ENCODE data around the gene ZNF175. TPM values are rescaled to one million over a fixed set of nuclear protein-coding genes. Genes with fewer than 3 reads are reported as not detected.

The ZNF175 gene
- total and polyA plus RNA-seq, 2 experiments from 2014 or later, result 1.1 to 4.1 TPM

- Histone ChIP-seq H3K36me3 (replicated peaks; ENCODE audit: insufficient read depth, low read depth) (no peaks in the 10 kb centered on the region), H3K4me2 (no peak overlapping the region), H4K20me1 (ENCODE audit: insufficient read depth, poor library complexity, severe bottlenecking) (no peaks in the 10 kb centered on the region), H3K9me3 (ENCODE audit: low read depth) (no peaks in the 10 kb centered on the region), H3K79me2 (no peaks in the 10 kb centered on the region), H3K4me3 (no peak overlapping the region), H3K27ac (no peak overlapping the region), H3K9me2 (replicated peaks; ENCODE audit: insufficient read depth) (no peaks in the 10 kb centered on the region), H3K27me3 (no peaks in the 10 kb centered on the region), H2AFZ (no peak overlapping the region), H3K4me1 (ENCODE audit: insufficient read depth) (no peaks in the 10 kb centered on the region)
- no peak for TF ChIP-seq EZH2phosphoT487 (IDR thresholded peaks at IDR 0.05; ENCODE audit: low read depth, severe bottlenecking, unreplicated experiment)
- no peak for TF ChIP-seq CTCF (IDR thresholded peaks at IDR 0.05; ENCODE audit: poor library complexity)
- no peak for TF ChIP-seq EZH2 (IDR thresholded peaks at IDR 0.05; ENCODE audit: borderline replicate concordance)
- no peak for DNase-seq (ENCODE audit: low spot score)
- 77% methylated on average over 4 of the region's 4 CpGs for WGBS (ENCODE audit: low lambda C conversion rate, missing lambda C conversion rate)
These were observed 31.2 kb upstream of the ZNF175 start for GRCh38 chr19:51539821-51540366.

DNA sequence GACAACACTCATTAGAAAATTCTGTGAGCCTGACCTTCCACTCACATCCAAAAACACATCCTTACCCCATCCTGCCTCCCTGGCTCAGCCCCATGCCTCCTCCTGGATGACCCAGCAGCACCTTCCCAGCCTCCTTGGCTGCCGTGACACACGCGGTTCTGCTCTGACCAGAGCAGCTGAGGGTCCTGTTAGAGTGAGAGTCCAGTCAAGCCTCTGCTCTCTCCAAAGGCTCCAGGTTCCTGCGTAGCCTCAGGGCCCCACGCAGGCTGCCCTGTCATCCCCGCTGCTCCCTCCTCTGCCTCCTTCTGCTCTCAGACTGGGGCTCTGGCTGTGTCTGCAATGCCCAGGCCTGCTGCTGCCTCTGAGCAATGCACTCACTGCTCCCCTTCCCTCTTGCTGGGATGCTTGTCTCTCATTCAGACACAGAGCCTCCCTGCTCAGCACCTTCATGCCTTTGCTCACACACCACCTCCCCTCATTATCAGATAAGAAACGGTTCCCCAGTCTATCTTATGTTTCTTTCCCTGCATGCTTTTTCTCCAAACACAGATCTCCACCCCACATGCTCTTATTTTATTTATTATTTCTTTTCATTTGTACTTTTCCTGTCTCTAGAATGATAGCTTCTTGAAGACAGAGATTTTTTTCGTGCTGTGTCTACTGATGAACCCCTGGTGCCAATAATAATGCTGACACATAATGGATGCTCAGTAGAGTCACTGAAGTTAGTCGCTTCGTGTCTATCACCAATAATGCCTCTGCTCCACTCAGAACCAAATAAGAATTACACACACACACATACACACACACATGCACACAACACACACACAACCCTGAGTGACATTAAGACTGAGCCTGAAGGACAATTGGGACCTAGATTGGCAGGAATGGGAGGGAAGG is 29.4 kb upstream of the ZNF175 start:
- no peak overlapping the region for H3K27ac ChIP-seq
- H3K4me2 ChIP-seq, result no peak overlapping the region
- no peaks in the 10 kb centered on the region for H3K4me1 ChIP-seq (ENCODE audit: insufficient read depth)
- no peaks in the 10 kb centered on the region for H4K20me1 ChIP-seq (ENCODE audit: insufficient read depth, poor library complexity, severe bottlenecking)
- TF ChIP-seq EZH2phosphoT487 (IDR thresholded peaks at IDR 0.05; ENCODE audit: low read depth, severe bottlenecking, unreplicated experiment), result no peak
- TF ChIP-seq CTCF (IDR thresholded peaks at IDR 0.05; ENCODE audit: poor library complexity), result no peak
- no peak for TF ChIP-seq EZH2 (IDR thresholded peaks at IDR 0.05; ENCODE audit: borderline replicate concordance)
- no peak overlapping the region for H3K4me3 ChIP-seq
- H3K9me2 ChIP-seq (replicated peaks; ENCODE audit: insufficient read depth), result no peaks in the 10 kb centered on the region
- no peaks in the 10 kb centered on the region for H3K9me3 ChIP-seq (ENCODE audit: low read depth)
- no peaks in the 10 kb centered on the region for H3K27me3 ChIP-seq
- 69% methylated on average over 10 of the region's 10 CpGs for WGBS (ENCODE audit: low lambda C conversion rate, missing lambda C conversion rate)
- H2AFZ ChIP-seq, result no peak overlapping the region
- no peak for DNase-seq (ENCODE audit: low spot score)
- no peaks in the 10 kb centered on the region for H3K36me3 ChIP-seq (replicated peaks; ENCODE audit: insufficient read depth, low read depth)
- no peaks in the 10 kb centered on the region for H3K79me2 ChIP-seq

DNA sequence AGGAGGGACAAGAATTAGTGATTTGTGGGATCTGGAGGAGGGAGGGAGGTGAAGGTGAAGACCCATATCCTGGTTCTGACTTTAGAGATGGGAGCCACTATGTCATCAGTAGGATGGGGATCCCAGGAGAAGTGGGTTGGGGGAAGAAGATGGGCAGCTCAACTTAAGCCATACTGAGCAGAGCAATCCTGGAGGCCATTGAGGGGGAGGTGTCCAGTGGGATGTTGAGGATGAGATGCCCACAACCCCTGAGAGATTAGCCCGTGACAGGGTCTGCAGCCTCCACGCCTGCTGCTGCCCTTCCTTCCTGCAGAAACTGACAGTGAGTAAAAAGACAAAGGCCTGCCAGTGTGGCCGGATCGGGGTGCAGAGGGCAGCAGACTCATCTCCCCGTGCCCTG is 28.4 kb upstream of the ZNF175 start:
- Histone ChIP-seq H3K27me3 (no peaks in the 10 kb centered on the region), H3K4me2 (no peak overlapping the region), H3K9me3 (ENCODE audit: low read depth) (no peaks in the 10 kb centered on the region), H3K9me2 (replicated peaks; ENCODE audit: insufficient read depth) (no peaks in the 10 kb centered on the region), H2AFZ (no peak overlapping the region), H4K20me1 (ENCODE audit: insufficient read depth, poor library complexity, severe bottlenecking) (no peaks in the 10 kb centered on the region), H3K4me1 (ENCODE audit: insufficient read depth) (no peaks in the 10 kb centered on the region), H3K36me3 (replicated peaks; ENCODE audit: insufficient read depth, low read depth) (no peaks in the 10 kb centered on the region), H3K27ac (no peak overlapping the region), H3K79me2 (no peaks in the 10 kb centered on the region), H3K4me3 (no peak overlapping the region)
- no peak for TF ChIP-seq EZH2 (IDR thresholded peaks at IDR 0.05; ENCODE audit: borderline replicate concordance)
- TF ChIP-seq CTCF (IDR thresholded peaks at IDR 0.05; ENCODE audit: poor library complexity), result no peak
- TF ChIP-seq EZH2phosphoT487 (IDR thresholded peaks at IDR 0.05; ENCODE audit: low read depth, severe bottlenecking, unreplicated experiment), result no peak
- 81% methylated on average over 5 of the region's 5 CpGs for WGBS (ENCODE audit: low lambda C conversion rate, missing lambda C conversion rate)
- DNase-seq (ENCODE audit: low spot score), result no peak

Data from hepatocyte (in vitro differentiated cells).